ENCODE measurements around the gene ZNF747.

DNA sequence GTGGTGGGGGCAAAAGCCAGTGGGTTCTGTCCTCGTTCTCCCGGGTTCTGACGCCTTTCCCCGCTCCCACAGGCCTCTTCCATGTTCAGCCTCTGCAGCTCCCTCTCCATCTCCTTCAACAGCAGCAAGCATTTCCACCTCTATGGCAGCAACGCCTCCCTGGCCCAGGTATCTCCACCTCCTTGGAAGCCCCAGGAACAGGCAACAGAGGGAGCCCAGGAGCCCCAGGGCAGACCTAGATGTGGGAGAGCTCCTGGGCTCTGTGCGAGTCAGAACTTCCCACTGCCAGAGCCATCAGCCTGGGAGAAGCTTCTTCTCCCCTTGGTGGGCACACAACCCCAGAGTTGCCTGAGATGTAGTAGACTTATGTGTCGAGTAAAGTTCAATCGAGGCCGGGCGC is 16.1 kb downstream of the ZNF747 start:
- no peak for TF ChIP-seq CSDC2 (CRISPR knock-in tag; IDR thresholded peaks at IDR 0.05)
- no peak for TF ChIP-seq BACH2 (CRISPR knock-in tag; IDR thresholded peaks at IDR 0.05; ENCODE audit: borderline replicate concordance)
- TF ChIP-seq ZFP30 (CRISPR knock-in tag; IDR thresholded peaks at IDR 0.05) = no peak

All from SK-N-SH treated with all-trans-retinoic acid at 6 μM for 48 hours (cell line).